Measurements from ENCODE around the gene PHLPP1. TPM values are rescaled to one million over a fixed set of nuclear protein-coding genes. Genes with fewer than 3 reads are reported as not detected.

Gene PHLPP1
- total RNA-seq, 4 donors from 2014 or later, result 5.5 to 9.7 (median 8.0) TPM

DNA sequence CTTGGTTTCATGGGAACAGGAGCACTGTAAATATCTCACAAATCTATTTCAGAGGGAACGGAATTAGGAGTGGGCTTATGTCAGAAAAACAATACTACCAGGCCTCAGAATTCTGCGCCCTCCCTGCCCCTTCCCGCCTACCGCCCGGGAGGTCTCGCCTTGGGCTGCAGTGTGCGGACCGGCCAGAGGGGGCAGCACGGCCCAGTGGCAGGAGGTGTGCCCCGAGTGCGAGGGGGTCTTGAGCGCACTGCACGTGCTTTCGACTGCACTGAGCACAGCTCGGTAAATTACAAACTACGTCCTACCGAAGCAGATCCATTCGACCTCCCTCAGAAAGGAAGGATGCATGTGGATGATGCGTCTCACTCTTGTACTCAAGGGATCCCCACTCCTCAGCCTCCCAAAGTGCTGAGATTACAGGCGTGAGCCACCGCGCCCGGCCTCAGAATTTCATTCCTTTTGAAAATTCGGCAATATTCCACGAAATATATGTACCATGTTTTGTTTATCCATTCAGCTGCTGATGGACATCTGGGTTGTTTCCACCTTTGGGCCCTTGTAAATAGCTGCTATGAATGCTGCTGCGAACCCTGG is 307.2 kb downstream of the PHLPP1 start:
- no peak for DNase-seq
- Histone ChIP-seq H3K9me3 (no peaks in the 10 kb centered on the region), H3K4me1 (no peaks in the 10 kb centered on the region), H3K36me3 (no peaks in the 10 kb centered on the region), H3K4me3 (no peak overlapping the region), H3K27ac (no peak overlapping the region), H3K27me3 (no peaks in the 10 kb centered on the region)
- in situ Hi-C loops (cut with MboI; ENCODE audit: low sequenced_read_pairs in 4 of 4), result no loop called here
- TF ChIP-seq, protein P1, sequence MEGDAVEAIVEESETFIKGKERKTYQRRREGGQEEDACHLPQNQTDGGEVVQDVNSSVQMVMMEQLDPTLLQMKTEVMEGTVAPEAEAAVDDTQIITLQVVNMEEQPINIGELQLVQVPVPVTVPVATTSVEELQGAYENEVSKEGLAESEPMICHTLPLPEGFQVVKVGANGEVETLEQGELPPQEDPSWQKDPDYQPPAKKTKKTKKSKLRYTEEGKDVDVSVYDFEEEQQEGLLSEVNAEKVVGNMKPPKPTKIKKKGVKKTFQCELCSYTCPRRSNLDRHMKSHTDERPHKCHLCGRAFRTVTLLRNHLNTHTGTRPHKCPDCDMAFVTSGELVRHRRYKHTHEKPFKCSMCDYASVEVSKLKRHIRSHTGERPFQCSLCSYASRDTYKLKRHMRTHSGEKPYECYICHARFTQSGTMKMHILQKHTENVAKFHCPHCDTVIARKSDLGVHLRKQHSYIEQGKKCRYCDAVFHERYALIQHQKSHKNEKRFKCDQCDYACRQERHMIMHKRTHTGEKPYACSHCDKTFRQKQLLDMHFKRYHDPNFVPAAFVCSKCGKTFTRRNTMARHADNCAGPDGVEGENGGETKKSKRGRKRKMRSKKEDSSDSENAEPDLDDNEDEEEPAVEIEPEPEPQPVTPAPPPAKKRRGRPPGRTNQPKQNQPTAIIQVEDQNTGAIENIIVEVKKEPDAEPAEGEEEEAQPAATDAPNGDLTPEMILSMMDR (IDR thresholded peaks at IDR 0.05 in 4 of 5, conservative IDR thresholded peaks at IDR 0.05 in 1 of 5), result peak in 2 of 5 experiments; percentile 26 to 31
- TF ChIP-seq POLR2A (IDR thresholded peaks at IDR 0.05), result no peak
- intact Hi-C loops (cut with DNase I; ENCODE audit: low total_unique reads), result loop anchor here (10.0 kb wide), 1 partner anchor 92 kb away; no protein-coding TSS in a partner anchor
- no peak for ATAC-seq

DNA sequence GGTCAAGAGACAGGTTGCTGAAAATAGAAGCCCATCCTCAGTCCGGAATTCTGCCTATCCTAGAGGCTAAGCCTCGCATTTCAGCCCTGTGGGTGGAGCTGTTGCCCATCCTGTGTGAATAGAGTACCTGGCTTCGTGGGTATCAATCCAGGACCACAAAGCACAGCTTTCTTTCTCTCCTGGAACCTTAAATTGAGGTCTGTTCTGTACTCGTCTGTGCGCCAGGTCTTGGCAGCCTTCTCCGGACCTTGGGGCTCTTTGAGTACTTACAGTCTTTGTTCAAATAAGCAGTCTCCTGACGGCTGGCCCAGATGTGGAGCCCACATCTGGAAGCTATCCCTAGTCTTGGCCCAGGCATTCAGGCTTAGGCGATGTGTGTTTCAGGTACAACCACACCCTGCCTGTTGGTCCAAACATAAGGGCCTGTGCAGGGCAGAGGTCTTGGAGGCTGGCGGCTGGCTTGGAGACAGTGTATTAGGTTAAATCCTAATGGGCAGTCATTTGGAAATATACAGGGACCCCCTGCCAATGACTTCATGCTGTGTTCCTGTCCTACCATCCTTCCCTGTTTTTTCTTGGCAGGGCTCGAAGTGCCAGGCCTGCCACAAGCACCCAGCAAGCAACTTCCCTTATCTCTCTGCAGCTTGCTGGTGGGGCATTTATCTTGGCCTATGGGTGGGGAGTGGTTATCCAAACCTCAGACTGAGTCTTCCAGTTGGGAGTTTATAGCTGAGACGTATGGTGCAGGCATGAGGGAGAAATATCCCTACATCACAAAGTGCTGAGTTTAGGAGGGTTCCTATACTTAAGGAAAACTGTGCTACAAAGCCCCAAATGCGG is 310.1 kb downstream of the PHLPP1 start:
- ATAC-seq (peak; percentile 51 to 52), DNase-seq (no peak)
- Histone ChIP-seq H3K27ac (no peak overlapping the region), H3K9me3 (no peaks in the 10 kb centered on the region), H3K36me3 (no peaks in the 10 kb centered on the region), H3K4me1 (no peaks in the 10 kb centered on the region), H3K27me3 (no peaks in the 10 kb centered on the region), H3K4me3 (no peak overlapping the region)
- TF ChIP-seq POLR2A (IDR thresholded peaks at IDR 0.05), result no peak
- TF ChIP-seq, protein P1 (IDR thresholded peaks at IDR 0.05 in 4 of 5, conservative IDR thresholded peaks at IDR 0.05 in 1 of 5), result peak in 3 of 5 experiments; percentile 13 to 51 (median 39)
- intact Hi-C loops (cut with DNase I; ENCODE audit: low total_unique reads) (loop anchor here (2.0 to 10.0 kb wide), 2 partner anchors 89 to 297 kb away; no protein-coding TSS in a partner anchor), in situ Hi-C loops (cut with MboI; ENCODE audit: low sequenced_read_pairs in 4 of 4) (no loop called here)

DNA sequence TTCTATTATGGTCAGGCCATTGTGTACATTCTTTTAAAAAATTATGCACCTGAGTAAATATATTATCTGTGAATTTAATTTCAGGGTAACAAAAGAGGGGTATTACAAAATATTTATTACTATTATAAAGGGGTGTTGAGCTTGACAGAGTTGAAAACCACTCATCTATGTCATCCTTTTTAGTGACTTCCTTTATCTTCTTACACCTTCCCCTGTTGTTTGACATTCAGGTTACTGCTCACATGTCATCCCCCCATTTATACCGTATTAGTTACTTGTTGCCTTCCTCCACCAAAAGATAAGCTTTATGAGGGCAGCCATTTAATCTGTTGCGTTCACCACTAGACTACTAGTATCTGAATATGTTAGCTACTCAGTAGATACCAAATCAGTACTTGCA is 313.0 kb downstream of the PHLPP1 start:
- TF ChIP-seq, protein P1 (IDR thresholded peaks at IDR 0.05 in 4 of 5, conservative IDR thresholded peaks at IDR 0.05 in 1 of 5), result no peak
- no peak for TF ChIP-seq POLR2A (IDR thresholded peaks at IDR 0.05)
- Histone ChIP-seq H3K27me3 (no peaks in the 10 kb centered on the region), H3K4me3 (no peak overlapping the region), H3K36me3 (no peaks in the 10 kb centered on the region), H3K27ac (no peak overlapping the region), H3K9me3 (no peaks in the 10 kb centered on the region), H3K4me1 (no peaks in the 10 kb centered on the region)
- DNase-seq (no peak), ATAC-seq (no peak)
- intact Hi-C loops (cut with DNase I; ENCODE audit: low total_unique reads) (loop anchor here (10.0 kb wide), 1 partner anchor 86 kb away; no protein-coding TSS in a partner anchor), in situ Hi-C loops (cut with MboI; ENCODE audit: low sequenced_read_pairs in 4 of 4) (no loop called here)

Other genes with a start within 250 kb of the PHLPP1 start
- 10 to 100 TPM; 22.1 to 37.9 (median 32.0) TPM for gene ZCCHC2, start 192.5 kb upstream of the PHLPP1 start, total RNA-seq

All from gastrocnemius medialis (tissue), 4 donors.